NOMO-1 treated with dmso at 0.1 percent for 144 hours (cell line): ENCODE results near the gene CA10.

Experiments
- DNase-seq: peaks from one replicate; lab custom pipeline; 2025; ENCODE audit not compliant: unreplicated experiment; lab: John Stamatoyannopoulos, UW

CA10 gene

DNA sequence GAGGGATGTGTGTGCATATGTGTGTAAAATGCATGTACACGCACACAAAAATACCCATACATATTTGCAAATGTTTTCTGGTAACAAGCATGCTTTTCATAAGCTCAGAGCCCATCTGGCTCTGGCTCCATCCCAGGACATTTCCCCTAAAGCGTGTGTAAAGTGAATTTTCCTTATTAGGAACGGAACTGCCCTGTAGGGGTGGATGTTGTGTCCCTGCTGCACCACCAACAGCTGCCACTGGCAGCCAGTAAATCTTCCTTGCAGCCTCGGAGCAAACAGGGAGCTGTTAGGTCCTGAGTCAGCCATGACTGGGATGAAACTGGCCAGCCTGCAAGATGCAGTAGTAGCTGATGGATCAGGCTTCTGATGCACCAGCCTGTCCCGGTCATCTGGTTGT lies 504.6 kb downstream of the CA10 start:
- no peak for DNase-seq

DNA sequence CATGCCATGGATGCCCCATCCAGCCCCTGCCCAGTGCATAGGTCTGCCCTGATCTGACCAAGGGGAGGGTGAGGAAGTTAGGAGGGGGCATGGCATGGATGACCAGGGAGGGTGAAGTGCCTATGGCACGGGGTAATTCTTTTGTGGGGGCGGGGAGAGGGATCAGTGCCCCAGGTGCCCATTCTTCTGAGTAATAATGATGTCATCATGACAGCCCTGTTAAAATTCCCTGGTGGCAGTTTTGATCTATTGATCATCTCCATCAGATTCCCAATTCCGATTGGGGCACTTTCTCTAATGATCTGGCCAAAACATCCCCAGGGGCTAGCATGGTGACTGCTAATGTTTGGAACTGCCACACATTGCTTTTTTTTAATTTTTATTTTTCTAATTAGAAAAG lies 506.0 kb downstream of the CA10 start:
- no peak for DNase-seq

- DNase-seq = no peak
These were observed 506.8 kb downstream of the CA10 start for GRCh38 chr17:51651513-51652298.

DNA sequence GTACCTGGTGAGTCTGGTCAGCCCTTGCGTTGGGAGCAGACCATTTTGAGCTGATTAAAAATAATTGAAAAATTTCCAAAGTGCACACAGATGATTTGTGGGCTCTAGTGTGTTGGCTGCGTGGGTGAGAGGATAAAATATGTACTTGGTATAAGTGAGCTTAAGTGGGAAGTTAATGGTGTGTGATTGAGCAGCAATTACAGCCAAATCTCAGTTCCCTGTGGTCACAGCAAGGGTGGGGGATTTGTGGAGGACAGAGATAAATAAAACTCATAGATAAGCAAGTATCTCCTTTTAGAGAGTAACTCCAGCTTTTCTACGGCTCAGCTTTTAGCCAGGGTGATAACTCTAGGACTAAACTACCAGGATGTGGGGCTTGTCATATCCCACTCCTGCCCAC lies 507.7 kb downstream of the CA10 start:
- DNase-seq = no peak

DNA sequence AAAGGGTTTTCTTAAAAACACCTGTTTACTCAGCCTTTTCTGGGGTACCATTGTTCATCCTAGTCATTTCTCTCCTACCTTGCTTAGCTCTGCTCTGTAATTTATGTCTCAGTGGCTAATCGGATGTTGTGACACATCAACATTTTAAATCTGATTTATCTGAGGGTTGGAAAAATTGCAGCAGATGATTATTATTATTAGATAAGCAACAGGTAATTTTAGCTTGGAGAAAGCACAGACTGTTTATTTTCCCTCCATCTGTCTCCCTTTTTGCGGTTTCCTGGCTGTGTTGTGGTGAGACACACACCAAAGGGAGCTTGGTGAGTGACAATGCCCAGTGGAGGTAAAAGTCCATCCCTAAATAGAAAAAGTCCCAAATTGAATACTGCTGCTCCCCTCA lies 508.3 kb downstream of the CA10 start:
- no peak for DNase-seq

- no peak for DNase-seq
These were observed 510.7 kb downstream of the CA10 start for GRCh38 chr17:51647826-51648225.

DNA sequence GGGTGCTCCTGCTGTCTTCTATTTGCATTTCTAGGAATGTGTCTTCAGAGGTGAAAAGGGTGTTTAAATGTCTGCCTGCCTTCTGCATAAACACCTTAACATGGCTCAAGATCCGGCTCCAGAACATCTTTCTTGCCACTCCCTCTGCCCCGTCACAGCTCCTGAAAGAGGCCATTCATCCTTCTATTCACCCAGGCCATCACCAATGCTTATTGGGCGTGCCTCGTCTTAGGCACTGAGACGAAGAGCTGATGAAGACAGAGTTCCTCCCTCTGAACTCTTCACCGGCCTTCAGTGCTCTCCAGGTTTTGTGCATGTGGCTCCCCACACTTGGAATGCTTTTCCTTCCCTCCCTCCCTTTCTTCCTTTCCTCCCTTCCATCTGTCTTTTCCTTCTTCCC lies 511.4 kb downstream of the CA10 start:
- DNase-seq = no peak

DNA sequence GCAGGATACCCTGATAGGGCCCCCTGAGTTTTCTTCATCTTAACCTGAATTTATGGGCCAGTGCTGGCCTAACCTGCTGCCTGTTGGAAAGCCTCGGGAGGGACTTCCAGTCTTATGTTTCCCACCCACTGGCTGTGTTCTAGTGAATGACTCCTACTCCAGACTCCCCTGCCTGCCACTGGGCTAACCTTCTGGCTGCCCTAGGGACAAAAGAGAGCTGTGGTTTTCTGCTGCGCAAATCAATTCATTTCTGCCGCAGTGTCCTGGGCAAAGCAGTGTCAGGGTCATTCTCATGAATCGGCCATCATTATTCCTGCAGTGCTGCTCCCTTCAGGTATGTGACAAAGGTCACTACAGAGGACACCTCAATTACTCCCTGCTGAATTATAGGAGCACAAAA lies 512.0 kb downstream of the CA10 start:
- DNase-seq = no peak

DNA sequence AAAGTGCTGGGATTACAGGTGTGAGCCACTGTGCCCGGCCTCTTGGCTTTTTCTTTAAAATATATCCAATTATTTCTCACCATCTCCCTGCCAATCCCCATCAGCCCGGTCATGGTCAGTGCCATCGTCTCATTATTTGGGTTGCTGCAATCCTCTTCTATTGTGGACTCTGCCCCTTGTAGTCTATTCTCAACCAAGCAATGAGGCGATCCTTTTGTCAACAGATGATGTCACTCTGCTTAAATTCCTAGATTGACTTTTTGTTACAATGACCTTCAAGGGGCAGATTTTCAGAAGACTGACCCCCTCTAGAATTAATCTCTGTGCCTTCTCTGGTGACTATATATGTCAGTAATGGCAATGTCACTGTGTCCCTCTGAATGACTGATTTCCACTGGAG lies 513.5 kb downstream of the CA10 start:
- DNase-seq = no peak

GRCh38 chr17:51643702-51644490 lies 514.6 kb downstream of the CA10 start:
- DNase-seq = no peak

GRCh38 chr17:51642029-51642428 lies 516.5 kb downstream of the CA10 start:
- DNase-seq = no peak

- DNase-seq = no peak
These were observed 518.3 kb downstream of the CA10 start for GRCh38 chr17:51640108-51640622.

DNA sequence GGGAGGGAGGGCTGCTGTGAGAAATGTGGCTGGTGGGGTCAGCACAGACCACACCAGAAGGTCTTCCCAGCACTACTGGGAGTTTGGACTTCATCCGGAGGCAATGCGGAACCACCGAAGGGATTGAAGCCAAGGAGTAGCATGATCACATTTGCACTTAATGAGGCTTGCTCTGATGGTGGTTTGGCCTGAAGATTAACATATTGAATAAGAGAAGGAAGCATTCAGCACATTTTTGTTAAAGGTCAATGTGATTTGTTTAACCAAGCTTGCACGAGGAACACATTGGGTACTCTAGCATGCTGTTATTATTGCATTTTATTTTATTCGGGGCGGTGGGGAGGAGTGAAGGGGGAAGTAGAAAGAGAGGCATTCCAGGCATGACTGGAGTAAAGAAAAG lies 519.5 kb downstream of the CA10 start:
- no peak for DNase-seq

DNA sequence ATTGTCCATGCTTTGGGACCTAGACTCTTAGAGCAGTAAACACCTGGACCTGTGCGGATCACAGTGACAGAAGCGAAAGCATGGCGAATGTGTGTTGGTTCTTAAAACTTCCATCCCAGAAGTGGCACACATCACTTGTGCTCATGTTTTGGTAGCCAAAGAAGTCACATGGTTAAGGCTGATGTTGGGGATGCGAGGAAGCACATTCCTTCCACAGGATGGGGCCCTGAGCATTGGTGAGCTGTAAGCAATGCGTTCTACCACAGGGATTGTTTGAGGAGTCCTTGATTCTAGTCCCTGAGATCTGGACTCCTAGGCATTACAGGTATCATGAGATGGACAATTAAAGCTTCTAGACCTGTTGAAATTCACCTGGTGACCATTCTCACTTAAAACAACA lies 522.2 kb downstream of the CA10 start:
- no peak for DNase-seq

GRCh38 chr17:51630101-51630671 lies 528.3 kb downstream of the CA10 start:
- no peak for DNase-seq

GRCh38 chr17:51629232-51629631 lies 529.3 kb downstream of the CA10 start:
- DNase-seq = no peak

- DNase-seq = no peak
These were observed 530.7 kb downstream of the CA10 start for GRCh38 chr17:51627779-51628178.

DNA sequence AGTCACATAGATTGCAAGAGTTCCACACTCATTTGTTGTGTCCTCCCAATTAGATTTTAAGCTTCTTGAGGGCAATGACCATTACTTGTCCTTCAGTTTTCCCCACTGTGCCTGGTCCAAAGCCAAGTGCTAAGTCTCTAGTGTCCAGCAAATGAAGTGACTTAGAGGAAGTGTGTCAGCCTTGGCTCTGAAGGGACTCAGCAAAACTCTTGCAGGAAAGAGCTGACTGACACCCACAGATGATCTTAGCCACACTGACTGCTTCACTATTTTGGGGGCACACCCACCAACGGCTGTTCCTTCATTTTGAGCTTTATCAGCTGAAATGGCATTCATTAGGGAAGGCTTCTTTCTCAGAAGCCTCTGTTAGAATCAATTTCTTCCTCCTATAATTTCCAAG lies 540.0 kb downstream of the CA10 start:
- DNase-seq = no peak

DNA sequence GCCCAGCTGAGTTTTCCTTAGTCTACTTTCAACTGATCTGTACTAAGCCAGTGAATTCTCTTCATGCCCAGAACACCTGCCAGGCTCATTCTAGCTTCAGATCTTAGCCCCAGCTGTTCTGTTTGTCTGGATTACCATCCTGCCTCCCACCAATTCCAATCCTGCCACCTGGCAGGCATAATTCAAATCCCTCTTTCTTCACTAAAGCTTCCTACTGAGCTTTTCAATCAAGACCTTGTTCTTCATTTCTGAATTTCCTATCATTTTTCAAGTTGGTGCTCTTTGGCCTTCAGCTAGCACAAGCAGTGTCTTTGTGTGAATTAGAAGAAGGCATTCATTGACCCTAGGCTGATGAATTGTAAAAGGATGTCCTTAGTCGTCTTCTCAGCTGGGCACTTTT lies 540.5 kb downstream of the CA10 start:
- no peak for DNase-seq

- DNase-seq = no peak
These were observed 545.3 kb downstream of the CA10 start for GRCh38 chr17:51613255-51613654.

DNA sequence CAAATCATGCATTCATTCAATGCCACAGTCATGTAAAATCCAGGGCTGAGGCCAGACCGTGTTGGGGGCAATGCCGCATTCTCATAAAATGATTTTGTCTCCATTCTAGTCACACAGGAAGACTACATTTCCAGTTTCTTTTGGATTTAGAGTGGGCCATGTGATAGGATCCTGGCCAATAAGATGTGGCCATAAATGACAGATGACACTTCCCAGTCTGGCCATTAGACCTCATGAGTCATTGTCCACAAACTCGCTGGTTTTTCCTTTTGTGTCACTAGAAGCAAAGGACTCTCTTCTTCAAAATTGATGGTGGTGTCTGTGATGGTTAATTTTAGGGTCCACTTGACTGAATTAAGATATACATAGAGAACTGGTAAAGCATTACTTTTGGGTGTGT lies 545.8 kb downstream of the CA10 start:
- no peak for DNase-seq

GRCh38 chr17:51611585-51611984 lies 546.9 kb downstream of the CA10 start:
- DNase-seq = no peak
